Activated CD4-positive, alpha-beta memory T cell treated with anti-CD3 and anti-CD28 coated beads, Interleukin-2, amount 10 ng/mL, durations not matched to agents 7 days and 5 days (primary cell): Measurements from ENCODE around the gene RPS15A. TPM values are rescaled to one million over a fixed set of nuclear protein-coding genes. Genes with fewer than 3 reads are reported as not detected.
"Not testable (repeated sequence)": the region's sequence is repeated elsewhere in the genome, so short reads cannot be mapped to it uniquely, and the experiment has no call there.

Source experiments
- CTCF ChIA-PET: fragments of 350-600 bp; sonication (Branson Sonifier 250); formaldehyde crosslinking; loops from one replicate; lab custom pipeline; 2021; ENCODE audit warnings: antibody characterized with exemption, inconsistent platforms; lab: Charles Lee
- POLR2A ChIA-PET: fragments of 350-600 bp; sonication (Branson Sonifier 250); formaldehyde crosslinking; loops from one replicate; lab custom pipeline; 2021; ENCODE audit warnings: antibody characterized with exemption; lab: Charles Lee
- DNase-seq: peaks from one replicate; pipeline ENCODE4 v3.0.0-alpha.2; 2020
- H3K27ac Mint-ChIP-seq: one replicate; pipeline ENCODE4 v1.8.0; 2021; ENCODE audit warnings: mild to moderate bottlenecking, mixed read lengths
- H3K27me3 Mint-ChIP-seq: one replicate; pipeline ENCODE4 v1.8.0; 2021; ENCODE audit warnings: mixed read lengths
- H3K36me3 Mint-ChIP-seq: one replicate; pipeline ENCODE4 v1.8.0; 2021; ENCODE audit warnings: low read depth, mixed read lengths
- H3K4me1 Mint-ChIP-seq: one replicate; pipeline ENCODE4 v1.8.0; 2021; ENCODE audit warnings: mixed read lengths
- H3K4me3 Mint-ChIP-seq: one replicate; pipeline ENCODE4 v1.8.0; 2021; ENCODE audit warnings: mild to moderate bottlenecking, mixed read lengths
- H3K9me3 Mint-ChIP-seq: one replicate; pipeline ENCODE4 v1.8.0; 2021; ENCODE audit warnings: mixed read lengths
- total RNA-seq, 2 experiments: library from RNA; stranded (reverse); gene quantifications; one replicate each; pipeline ENCODE4 v1.2.3, GENCODE V29; 2021

The RPS15A gene
- total RNA-seq, 2 experiments from 2014 or later = 1,725 to 1,747 TPM

GRCh38 chr16:18772171-18772570 is 18.0 kb downstream of the RPS15A start:
- DNase-seq, H3K36me3 Mint-ChIP-seq, POLR2A ChIA-PET, H3K27ac Mint-ChIP-seq, H3K4me3 Mint-ChIP-seq, H3K9me3 Mint-ChIP-seq: not testable (repeated sequence)
- CTCF ChIA-PET = interaction anchor here (0.6 kb wide), 2 partner anchors 347 to 731 kb away, joined by 3 to 4 read pairs; no protein-coding TSS in a partner anchor
- Mint-ChIP-seq H3K4me1 (peaks cover 14% of the 10 kb centered on the region), H3K27me3 (peaks cover 13% of the 10 kb centered on the region)

DNA sequence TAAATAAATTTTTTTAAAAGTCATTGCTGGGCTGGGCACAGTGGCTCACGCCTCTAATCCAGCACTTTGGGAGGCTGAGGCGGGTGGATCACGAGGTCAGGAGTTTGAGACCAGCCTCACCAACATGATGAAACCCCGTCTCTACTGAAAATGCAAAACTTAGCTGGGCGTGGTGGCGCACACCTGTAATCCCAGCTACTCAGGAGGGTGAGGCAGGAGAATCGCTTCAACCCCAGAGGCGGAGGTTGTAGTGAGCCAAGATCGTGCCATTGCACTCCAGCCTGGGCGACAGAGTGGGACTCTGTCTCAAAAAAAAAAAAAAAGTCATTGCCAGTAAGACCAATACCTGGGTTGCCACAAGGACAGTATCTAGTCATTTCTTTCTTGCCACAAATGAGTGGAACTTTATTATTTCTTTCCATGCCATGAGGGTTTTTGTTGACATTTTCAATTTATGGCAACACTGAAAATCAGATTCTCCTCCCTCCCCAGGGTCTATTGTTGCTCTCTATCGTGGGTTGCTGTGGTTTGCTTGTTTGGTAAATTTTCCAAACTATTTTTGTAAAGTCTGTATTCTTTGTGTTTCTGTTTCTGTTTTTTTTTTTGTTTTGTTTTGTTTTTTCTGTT is 19.7 kb downstream of the RPS15A start:
- Mint-ChIP-seq H3K27me3 (peaks cover 13% of the 10 kb centered on the region), H3K4me1 (peaks cover 16% of the 10 kb centered on the region)
- DNase-seq, H3K27ac Mint-ChIP-seq, H3K4me3 Mint-ChIP-seq, H3K36me3 Mint-ChIP-seq, POLR2A ChIA-PET, H3K9me3 Mint-ChIP-seq, CTCF ChIA-PET: not testable (repeated sequence)

DNA sequence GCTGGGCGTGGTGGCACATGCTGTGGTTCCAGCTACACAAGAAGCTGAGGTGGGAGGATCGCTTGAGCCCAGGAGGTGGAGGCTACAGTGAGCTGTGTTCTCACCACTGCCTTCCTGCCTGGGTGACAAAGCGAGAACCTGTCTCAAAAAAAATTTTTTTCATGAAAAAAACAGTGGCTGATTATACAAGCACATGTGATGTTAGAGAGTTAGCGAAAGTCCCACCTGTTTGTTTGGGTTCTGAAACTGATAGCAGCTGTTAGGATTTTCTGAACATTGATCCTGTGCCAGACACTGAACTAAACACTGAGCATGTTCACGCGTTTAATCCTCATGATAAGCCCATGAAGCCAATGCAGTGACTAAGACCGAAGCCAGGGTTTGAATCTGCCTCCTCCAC is 22.9 kb downstream of the RPS15A start:
- H3K4me1 Mint-ChIP-seq = peaks cover 20% of the 10 kb centered on the region
- CTCF ChIA-PET = interaction anchor here (0.6 to 0.9 kb wide), 2 partner anchors 23 to 212 kb away, joined by 3 to 4 read pairs; partner anchors contain the start of gene RPS15A
- POLR2A ChIA-PET = interaction anchor here (0.6 to 2.1 kb wide), 5 partner anchors 16 to 1420 kb away, joined by 3 to 10 read pairs (median 4); partner anchors contain the start of genes ARL6IP1 and RPS15A
- peak; percentile 55 for DNase-seq
- H3K27ac Mint-ChIP-seq, H3K9me3 Mint-ChIP-seq, H3K4me3 Mint-ChIP-seq, H3K36me3 Mint-ChIP-seq: not testable (repeated sequence)
- H3K27me3 Mint-ChIP-seq = peaks cover 16% of the 10 kb centered on the region

- POLR2A ChIA-PET, H3K27me3 Mint-ChIP-seq, H3K9me3 Mint-ChIP-seq, H3K27ac Mint-ChIP-seq, H3K4me3 Mint-ChIP-seq, H3K36me3 Mint-ChIP-seq, CTCF ChIA-PET, DNase-seq: not testable (repeated sequence)
- H3K4me1 Mint-ChIP-seq = peaks cover 22% of the 10 kb centered on the region
Measured at GRCh38 chr16:18762713-18763112, 27.4 kb downstream of the RPS15A start.

GRCh38 chr16:18759598-18760520 is 30.3 kb downstream of the RPS15A start:
- CTCF ChIA-PET, H3K36me3 Mint-ChIP-seq, H3K27me3 Mint-ChIP-seq, H3K27ac Mint-ChIP-seq, H3K9me3 Mint-ChIP-seq, POLR2A ChIA-PET: not testable (repeated sequence)
- Mint-ChIP-seq H3K4me1 (peaks cover 31% of the 10 kb centered on the region), H3K4me3 (peak overlapping the region; percentile 21)
- DNase-seq = peak; percentile 70

DNA sequence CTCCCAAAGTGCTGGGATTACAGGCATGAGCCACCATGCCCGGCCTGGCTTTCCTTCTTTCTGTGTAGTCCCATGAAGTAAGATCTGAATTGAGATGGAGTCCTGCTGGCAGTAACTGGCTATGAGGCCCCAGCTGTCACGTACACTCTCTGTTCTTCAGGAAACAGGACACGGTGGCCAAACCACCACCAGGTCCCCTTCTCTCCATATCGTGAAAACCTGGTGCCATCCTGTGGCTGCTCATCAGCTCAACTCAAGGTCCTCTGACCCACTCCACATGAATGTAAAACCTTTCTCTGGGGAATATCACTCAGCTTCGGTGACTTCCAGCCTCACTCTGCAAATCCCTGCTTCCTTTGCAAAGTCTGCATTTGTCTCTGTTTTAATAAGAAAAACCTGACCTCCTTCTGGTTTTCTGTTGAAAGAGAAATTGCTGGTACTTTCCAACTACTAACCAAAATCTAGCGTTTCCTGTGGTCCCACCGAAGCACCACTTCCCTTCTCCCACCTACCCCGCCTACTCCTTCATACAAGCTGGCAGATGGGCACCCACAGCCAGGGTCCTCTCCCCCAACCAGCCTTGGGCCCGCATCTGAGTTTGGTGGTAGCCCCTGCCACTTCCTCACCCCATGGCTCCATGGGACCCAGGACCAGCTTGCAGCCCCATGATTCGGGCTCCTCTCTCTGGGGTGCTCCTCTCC is 32.0 kb downstream of the RPS15A start:
- peaks cover 31% of the 10 kb centered on the region for H3K4me1 Mint-ChIP-seq
- H3K36me3 Mint-ChIP-seq, H3K4me3 Mint-ChIP-seq, H3K27me3 Mint-ChIP-seq, H3K9me3 Mint-ChIP-seq, POLR2A ChIA-PET, CTCF ChIA-PET: not testable (repeated sequence)
- H3K27ac Mint-ChIP-seq = peak overlapping the region; percentile 35
- DNase-seq = peak; percentile 28

GRCh38 chr16:18756639-18757038 is 33.5 kb downstream of the RPS15A start:
- POLR2A ChIA-PET, CTCF ChIA-PET, H3K36me3 Mint-ChIP-seq, DNase-seq, H3K9me3 Mint-ChIP-seq, H3K27me3 Mint-ChIP-seq: not testable (repeated sequence)
- H3K27ac Mint-ChIP-seq = peak overlapping the region; percentile 71
- peaks cover 28% of the 10 kb centered on the region for H3K4me1 Mint-ChIP-seq
- peak overlapping the region; percentile 32 for H3K4me3 Mint-ChIP-seq

DNA sequence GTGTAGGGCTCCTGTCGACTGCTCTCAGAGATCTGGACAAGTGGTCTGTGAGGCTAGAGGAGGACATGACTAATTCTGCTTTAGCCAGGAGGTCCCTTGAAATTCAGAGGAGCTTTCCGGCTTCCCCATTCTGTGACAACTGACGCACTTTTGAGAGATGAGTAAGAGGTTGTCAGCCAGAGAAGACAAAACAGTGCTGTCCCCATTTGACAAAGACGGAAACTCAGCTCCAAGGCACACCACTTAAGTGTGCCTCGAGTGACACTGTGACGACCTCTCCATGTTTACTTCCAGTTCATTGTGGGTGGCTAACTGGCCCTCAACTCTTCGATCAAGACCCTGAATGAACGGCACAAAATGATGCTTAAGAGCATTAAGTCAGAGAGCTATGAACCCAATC is 47.3 kb downstream of the RPS15A start:
- H3K9me3 Mint-ChIP-seq, DNase-seq, H3K4me1 Mint-ChIP-seq, H3K27ac Mint-ChIP-seq, H3K36me3 Mint-ChIP-seq, POLR2A ChIA-PET, CTCF ChIA-PET, H3K27me3 Mint-ChIP-seq, H3K4me3 Mint-ChIP-seq: not testable (repeated sequence)

DNA sequence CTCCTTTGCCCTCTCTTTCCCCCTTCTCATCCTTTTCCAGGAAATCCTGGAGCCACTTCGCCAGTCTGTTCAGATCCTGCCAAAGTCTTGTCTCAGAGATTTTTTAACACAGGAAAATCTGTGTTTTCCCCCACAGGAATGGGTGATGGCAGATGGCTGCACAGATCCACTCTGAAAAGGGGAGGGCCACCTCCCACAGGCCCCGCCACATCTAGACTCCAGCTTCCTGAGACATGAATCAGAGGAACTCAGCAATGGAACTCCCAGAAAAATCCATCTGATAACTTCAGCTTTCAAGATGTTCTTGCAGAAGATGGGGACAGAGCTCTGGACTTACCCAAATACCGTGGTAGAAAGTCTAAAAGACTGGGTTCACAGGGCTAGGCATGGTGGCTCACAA is 50.1 kb downstream of the RPS15A start:
- DNase-seq, H3K36me3 Mint-ChIP-seq, H3K27ac Mint-ChIP-seq, H3K27me3 Mint-ChIP-seq, POLR2A ChIA-PET, CTCF ChIA-PET, H3K9me3 Mint-ChIP-seq, H3K4me3 Mint-ChIP-seq, H3K4me1 Mint-ChIP-seq: not testable (repeated sequence)

- H3K27ac Mint-ChIP-seq, H3K9me3 Mint-ChIP-seq, H3K4me1 Mint-ChIP-seq, H3K36me3 Mint-ChIP-seq, H3K4me3 Mint-ChIP-seq, POLR2A ChIA-PET, CTCF ChIA-PET, DNase-seq, H3K27me3 Mint-ChIP-seq: not testable (repeated sequence)
Measured at GRCh38 chr16:18738768-18739167, 51.4 kb downstream of the RPS15A start.

DNA sequence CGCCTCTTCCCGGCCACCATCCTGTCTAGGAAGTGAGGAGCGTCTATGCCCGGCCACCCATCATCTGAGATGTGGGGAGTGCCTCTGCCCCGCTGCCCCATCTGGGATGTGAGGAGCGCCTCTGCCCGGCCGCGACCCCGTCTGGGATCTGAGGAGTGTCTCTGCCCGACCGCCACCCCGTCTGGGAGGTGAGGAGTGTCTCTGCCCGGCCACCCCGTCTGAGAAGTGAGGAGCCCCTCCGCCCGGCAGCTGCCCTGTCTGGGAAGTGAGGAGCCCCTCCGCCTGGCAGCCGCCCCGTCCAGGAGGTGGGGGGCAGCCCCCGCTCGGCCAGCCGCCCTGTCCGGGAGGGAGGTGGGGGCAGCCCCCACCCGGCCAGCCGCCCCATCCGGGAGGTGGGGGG is 55.9 kb downstream of the RPS15A start:
- H3K36me3 Mint-ChIP-seq, DNase-seq, POLR2A ChIA-PET, H3K4me3 Mint-ChIP-seq, H3K27ac Mint-ChIP-seq, CTCF ChIA-PET, H3K27me3 Mint-ChIP-seq, H3K4me1 Mint-ChIP-seq, H3K9me3 Mint-ChIP-seq: not testable (repeated sequence)
